GM12864 (cell line): ENCODE measurements around the gene PARD6A.
A peak's percentile ranks its signal among the peaks of the same experiment; 100 is the strongest.

Experiments
- DNase-seq: peaks from one replicate; pipeline ENCODE4 v3.0.0-alpha.2; 2011; ENCODE audit warnings: low read depth
- H3K4me3 ChIP-seq: 2 replicates; pipeline ENCODE4 v1.5.1; 2011; ENCODE audit warnings: mild to moderate bottlenecking, low read depth, low read length, control low read depth
- CTCF ChIP-seq: IDR thresholded peaks from 2 replicates; pipeline ENCODE4 v1.5.1; 2011; ENCODE audit warnings: low read depth, mild to moderate bottlenecking, moderate library complexity, low read length, control low read depth, inconsistent platforms; ENCODE audit errors: missing control alignments

The PARD6A gene

GRCh38 chr16:67667453-67667816, 6.7 kb downstream of the PARD6A start:
- TF ChIP-seq CTCF: no peak
- DNase-seq: no peak
- H3K4me3 ChIP-seq: peak overlapping the region; percentile 80

GRCh38 chr16:67667817-67668494, 7.2 kb downstream of the PARD6A start:
- H3K4me3 ChIP-seq: no peak overlapping the region; the same call in 1 of the 2 replicates
- peak; percentile 98 for TF ChIP-seq CTCF
- DNase-seq: peak; percentile 83

GRCh38 chr16:67668495-67669157, 7.9 kb downstream of the PARD6A start:
- no peak for DNase-seq
- peak; percentile 54 for TF ChIP-seq CTCF
- H3K4me3 ChIP-seq: no peak overlapping the region

- H3K4me3 ChIP-seq: no peak overlapping the region
- no peak for TF ChIP-seq CTCF
- DNase-seq: no peak
Observed at GRCh38 chr16:67669499-67670101, 8.8 kb downstream of the PARD6A start.

GRCh38 chr16:67672306-67672705, 11.5 kb downstream of the PARD6A start:
- H3K4me3 ChIP-seq: no peak overlapping the region
- no peak for DNase-seq
- TF ChIP-seq CTCF: no peak

GRCh38 chr16:67672739-67673662, 12.2 kb downstream of the PARD6A start:
- no peak overlapping the region for H3K4me3 ChIP-seq
- no peak for DNase-seq
- peak; percentile 90 for TF ChIP-seq CTCF
